Activated CD4-positive, alpha-beta T cell treated with anti-CD3 and anti-CD28 coated beads for 36 hours (primary cell): ENCODE data around the gene RUBCNL. TPM values are rescaled to one million over a fixed set of nuclear protein-coding genes. Genes with fewer than 3 reads are reported as not detected.
"Not testable (repeated sequence)": the region's sequence is repeated elsewhere in the genome, so short reads cannot be mapped to it uniquely, and the experiment has no call there.

Experiments
- ATAC-seq: fragments of 200-7000 bp; cut with Tn5 transposase; one replicate; pipeline ENCODE4 v1.10.0; 2021; ENCODE audit warnings: mild to moderate bottlenecking, moderate library complexity
- CTCF ChIA-PET: fragments of 350-600 bp; sonication (Branson Sonifier 250); formaldehyde crosslinking; loops from one replicate; lab custom pipeline; 2021; ENCODE audit warnings: antibody characterized with exemption; lab: Charles Lee
- POLR2A ChIA-PET: fragments of 350-600 bp; sonication (Branson Sonifier 250); formaldehyde crosslinking; loops from one replicate; lab custom pipeline; 2021; ENCODE audit warnings: antibody characterized with exemption, inconsistent platforms; lab: Charles Lee
- DNase-seq: peaks from one replicate; pipeline ENCODE4 v3.0.0-alpha.2; 2020
- H3K27ac Mint-ChIP-seq: one replicate; pipeline ENCODE4 v1.8.0; 2021; ENCODE audit warnings: mixed read lengths
- H3K27me3 Mint-ChIP-seq: one replicate; pipeline ENCODE4 v1.8.0; 2021; ENCODE audit warnings: mixed read lengths
- H3K36me3 Mint-ChIP-seq: one replicate; pipeline ENCODE4 v1.8.0; 2021; ENCODE audit warnings: low read depth, mixed read lengths
- H3K4me1 Mint-ChIP-seq: one replicate; pipeline ENCODE4 v1.8.0; 2021; ENCODE audit warnings: mixed read lengths
- H3K4me3 Mint-ChIP-seq: one replicate; pipeline ENCODE4 v1.8.0; 2021; ENCODE audit warnings: mild to moderate bottlenecking, moderate library complexity, mixed read lengths
- H3K9me3 Mint-ChIP-seq: one replicate; pipeline ENCODE4 v1.8.0; 2021; ENCODE audit warnings: low read depth, mixed read lengths
- intact Hi-C, 2 experiments: fragments of 100-400 bp; cut with DNase I in 1 of 2; cut with micrococcal nuclease in 1 of 2; formaldehyde crosslinking; loops; one replicate each; pipeline versions ENCODE4 v1.14.2 to v1.15.1; 2022 to 2024; cut with DNase I, micrococcal nuclease
- total RNA-seq, 2 experiments: library from RNA; stranded (reverse); gene quantifications; one replicate each; pipeline ENCODE4 v1.2.3, GENCODE V29; 2021

RUBCNL gene, protein sequence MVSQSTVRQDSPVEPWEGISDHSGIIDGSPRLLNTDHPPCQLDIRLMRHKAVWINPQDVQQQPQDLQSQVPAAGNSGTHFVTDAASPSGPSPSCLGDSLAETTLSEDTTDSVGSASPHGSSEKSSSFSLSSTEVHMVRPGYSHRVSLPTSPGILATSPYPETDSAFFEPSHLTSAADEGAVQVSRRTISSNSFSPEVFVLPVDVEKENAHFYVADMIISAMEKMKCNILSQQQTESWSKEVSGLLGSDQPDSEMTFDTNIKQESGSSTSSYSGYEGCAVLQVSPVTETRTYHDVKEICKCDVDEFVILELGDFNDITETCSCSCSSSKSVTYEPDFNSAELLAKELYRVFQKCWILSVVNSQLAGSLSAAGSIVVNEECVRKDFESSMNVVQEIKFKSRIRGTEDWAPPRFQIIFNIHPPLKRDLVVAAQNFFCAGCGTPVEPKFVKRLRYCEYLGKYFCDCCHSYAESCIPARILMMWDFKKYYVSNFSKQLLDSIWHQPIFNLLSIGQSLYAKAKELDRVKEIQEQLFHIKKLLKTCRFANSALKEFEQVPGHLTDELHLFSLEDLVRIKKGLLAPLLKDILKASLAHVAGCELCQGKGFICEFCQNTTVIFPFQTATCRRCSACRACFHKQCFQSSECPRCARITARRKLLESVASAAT
- 1 to 10 TPM; 1.0 to 1.1 TPM for total RNA-seq

GRCh38 chr13:46387064-46387851 lies at the start of gene RUBCNL:
RUBCNL (minus strand) TSS chr13:46387252; CDS start chr13:46372475, 14,777 bp downstream.
- H3K27ac Mint-ChIP-seq = peak within 1 kb of the TSS; percentile 34
- peaks cover 22% of the 10 kb centered on the region for H3K4me1 Mint-ChIP-seq
- ChIA-PET POLR2A (no interaction called here), CTCF (interaction anchor here (1.3 kb wide), 1 partner anchor 12 kb away, joined by 3 read pairs; no protein-coding TSS in a partner anchor)
- ATAC-seq (peak; percentile 83), DNase-seq (peak; percentile 67)
- peaks cover 35% of the 10 kb centered on the region for H3K27me3 Mint-ChIP-seq
- H3K9me3 Mint-ChIP-seq = no peaks in the 10 kb centered on the region
- H3K4me3 Mint-ChIP-seq = peak within 1 kb of the TSS; percentile 74
- H3K36me3 Mint-ChIP-seq = no peaks in the 10 kb centered on the region
- intact Hi-C loops = loop anchor here (1.0 to 5.0 kb wide), 4 partner anchors 45 to 205 kb away; partner anchors contain the start of gene LCP1 (in 1 of the 2)

DNA sequence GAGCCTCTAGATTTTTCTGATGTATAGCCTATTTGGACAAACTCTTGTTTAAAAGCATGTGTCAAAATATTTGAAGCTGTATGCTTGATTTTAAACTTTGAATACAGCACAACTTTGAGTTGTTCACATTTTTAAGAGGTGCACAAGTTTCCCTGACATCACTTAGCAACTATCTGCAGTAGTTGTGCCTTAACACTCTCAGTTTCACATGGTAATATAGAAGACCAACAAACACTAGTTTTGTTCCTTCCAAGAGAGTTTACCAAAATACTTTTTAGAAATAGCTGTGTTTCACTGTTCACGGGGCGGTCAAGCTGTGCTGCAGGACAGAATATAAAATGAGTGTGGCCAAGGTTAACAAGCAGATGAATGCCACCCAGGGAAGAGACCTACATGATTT lies 42.5 kb upstream of the RUBCNL start:
- H3K4me1 Mint-ChIP-seq, H3K36me3 Mint-ChIP-seq, H3K9me3 Mint-ChIP-seq, ATAC-seq, intact Hi-C loops, H3K27ac Mint-ChIP-seq, H3K4me3 Mint-ChIP-seq, H3K27me3 Mint-ChIP-seq, CTCF ChIA-PET, DNase-seq: not testable (repeated sequence)
- POLR2A ChIA-PET = interaction anchor here (0.6 kb wide), 1 partner anchor 965 kb away, joined by 4 read pairs; no protein-coding TSS in a partner anchor

DNA sequence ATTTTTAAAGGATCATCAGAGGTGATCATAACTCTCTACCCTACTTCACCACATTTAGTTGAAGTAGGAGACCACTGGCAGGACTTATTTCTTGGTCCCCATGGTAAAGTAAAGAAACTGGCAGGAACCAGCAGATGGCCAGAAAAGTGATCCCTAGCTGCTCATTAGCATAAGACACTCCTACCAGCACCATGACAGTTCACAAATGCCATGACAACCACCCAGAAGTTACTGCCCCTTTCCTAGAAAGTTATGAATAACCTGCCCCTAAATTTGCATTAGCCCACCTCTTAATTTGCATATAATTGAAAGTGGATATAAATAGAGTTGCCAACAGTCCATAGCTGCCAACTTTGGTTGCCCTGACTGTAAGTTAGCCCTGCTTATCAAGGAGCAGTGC lies 18.4 kb upstream of the RUBCNL start:
- intact Hi-C loops = no loop called here
- H3K27ac Mint-ChIP-seq = no peak overlapping the region
- H3K4me3 Mint-ChIP-seq = no peak overlapping the region
- H3K4me1 Mint-ChIP-seq = peaks cover 11% of the 10 kb centered on the region
- ChIA-PET POLR2A (no interaction called here), CTCF (no interaction called here)
- no peaks in the 10 kb centered on the region for H3K9me3 Mint-ChIP-seq
- DNase-seq (no peak), ATAC-seq (no peak)
- no peaks in the 10 kb centered on the region for H3K36me3 Mint-ChIP-seq
- H3K27me3 Mint-ChIP-seq = peaks cover 4% of the 10 kb centered on the region

- H3K4me3 Mint-ChIP-seq = no peak overlapping the region
- ChIA-PET CTCF (no interaction called here), POLR2A (no interaction called here)
- no peaks in the 10 kb centered on the region for H3K9me3 Mint-ChIP-seq
- no peaks in the 10 kb centered on the region for H3K36me3 Mint-ChIP-seq
- peaks cover 11% of the 10 kb centered on the region for H3K4me1 Mint-ChIP-seq
- no peak for ATAC-seq
- no peak for DNase-seq
- no peak overlapping the region for H3K27ac Mint-ChIP-seq
- intact Hi-C loops = no loop called here
- H3K27me3 Mint-ChIP-seq = peaks cover 2% of the 10 kb centered on the region
These were observed 17.7 kb upstream of the RUBCNL start for GRCh38 chr13:46404733-46405100.

DNA sequence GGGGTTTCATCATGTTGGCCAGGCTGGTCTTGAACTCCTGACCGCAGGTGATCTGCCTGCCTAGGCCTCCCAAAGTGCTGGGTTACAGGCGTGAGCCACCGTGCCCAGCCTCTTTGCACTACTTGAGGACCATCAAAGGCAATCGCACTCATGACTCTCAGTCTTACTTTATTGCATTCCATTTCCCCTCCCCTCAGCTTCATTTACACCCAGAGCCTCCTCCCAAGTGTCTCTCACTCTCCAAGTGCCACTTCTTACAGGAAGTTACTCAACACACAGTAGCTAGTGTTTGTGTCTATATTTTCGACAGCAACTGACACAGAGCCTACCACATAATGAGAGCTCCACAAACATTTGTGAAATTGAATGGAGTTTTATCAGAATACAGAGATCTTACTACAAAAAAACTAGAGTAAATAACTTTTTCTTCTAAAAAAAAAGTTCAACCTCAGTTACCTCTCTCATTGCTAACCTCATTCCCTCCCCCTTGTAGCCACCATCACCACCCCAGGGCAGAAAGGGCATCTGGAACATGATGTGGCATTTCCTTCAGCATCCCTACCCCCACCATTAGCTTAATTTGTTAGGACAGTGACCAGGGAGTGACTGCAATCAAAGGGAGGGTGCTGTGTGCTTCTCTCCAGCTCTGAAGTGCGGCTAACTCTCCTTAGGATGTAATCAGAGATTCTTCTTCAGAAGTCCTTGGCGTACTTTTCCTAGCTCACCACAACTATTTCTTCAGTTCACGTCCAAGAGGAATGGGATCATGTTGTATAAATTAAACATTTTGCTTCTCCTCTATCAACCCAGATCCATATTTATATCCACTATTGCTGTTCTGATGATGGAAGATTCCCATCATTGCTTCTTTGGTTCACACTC lies 17.0 kb upstream of the RUBCNL start:
- H3K4me1 Mint-ChIP-seq = peaks cover 11% of the 10 kb centered on the region
- H3K36me3 Mint-ChIP-seq = no peaks in the 10 kb centered on the region
- H3K4me3 Mint-ChIP-seq = no peak overlapping the region
- ATAC-seq (peak; percentile 61), DNase-seq (no peak)
- H3K27ac Mint-ChIP-seq = no peak overlapping the region
- H3K9me3 Mint-ChIP-seq = no peaks in the 10 kb centered on the region
- POLR2A ChIA-PET = interaction anchor here (0.6 kb wide), 1 partner anchor 109 kb away, joined by 3 read pairs; no protein-coding TSS in a partner anchor
- CTCF ChIA-PET = no interaction called here
- intact Hi-C loops = no loop called here
- peaks cover 2% of the 10 kb centered on the region for H3K27me3 Mint-ChIP-seq

- CTCF ChIA-PET = no interaction called here
These were observed 15.1 kb upstream of the RUBCNL start for GRCh38 chr13:46402178-46402577.

GRCh38 chr13:46401432-46401831 lies 14.4 kb upstream of the RUBCNL start:
- H3K4me3 Mint-ChIP-seq = no peak overlapping the region
- ATAC-seq (no peak), DNase-seq (no peak)
- H3K4me1 Mint-ChIP-seq = peaks cover 11% of the 10 kb centered on the region
- H3K27ac Mint-ChIP-seq = no peak overlapping the region
- H3K36me3 Mint-ChIP-seq = no peaks in the 10 kb centered on the region
- CTCF ChIA-PET = no interaction called here
- POLR2A ChIA-PET = no interaction called here
- H3K9me3 Mint-ChIP-seq = no peaks in the 10 kb centered on the region
- peaks cover 2% of the 10 kb centered on the region for H3K27me3 Mint-ChIP-seq
- intact Hi-C loops = no loop called here

More at GRCh38 chr13:46402178-46402577, 15.1 kb upstream of the RUBCNL start:
- H3K36me3 Mint-ChIP-seq = no peaks in the 10 kb centered on the region
- ATAC-seq (no peak), DNase-seq (no peak)
- intact Hi-C loops = no loop called here
- POLR2A ChIA-PET = no interaction called here
- no peak overlapping the region for H3K4me3 Mint-ChIP-seq
- H3K27ac Mint-ChIP-seq = no peak overlapping the region
- H3K9me3 Mint-ChIP-seq = no peaks in the 10 kb centered on the region
- H3K4me1 Mint-ChIP-seq = peaks cover 11% of the 10 kb centered on the region
- peaks cover 2% of the 10 kb centered on the region for H3K27me3 Mint-ChIP-seq

DNA sequence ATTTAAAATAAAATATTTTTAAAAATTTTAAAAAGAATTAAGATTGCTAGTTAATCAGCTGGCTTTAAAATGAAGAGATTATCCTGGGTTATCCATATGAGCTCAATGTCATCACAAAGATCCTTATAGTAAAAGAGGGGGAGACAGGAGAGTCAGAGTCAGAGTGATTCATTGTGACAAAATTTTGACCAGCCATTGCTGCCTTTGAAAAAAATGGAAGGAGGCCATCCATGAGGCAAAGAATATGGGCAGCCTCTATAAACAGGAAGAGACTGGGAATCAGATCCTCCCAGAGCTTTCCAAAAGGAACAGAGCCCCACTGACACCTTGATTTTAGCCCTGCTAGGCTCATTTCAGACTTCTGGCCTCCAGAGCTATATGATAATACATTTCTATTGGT lies 9.3 kb upstream of the RUBCNL start:
- no peak for ATAC-seq
- H3K4me1 Mint-ChIP-seq = peaks cover 3% of the 10 kb centered on the region
- no peaks in the 10 kb centered on the region for H3K36me3 Mint-ChIP-seq
- intact Hi-C loops = no loop called here
- DNase-seq = no peak
- H3K27ac Mint-ChIP-seq = no peak overlapping the region
- H3K4me3 Mint-ChIP-seq = no peak overlapping the region
- ChIA-PET POLR2A (no interaction called here), CTCF (interaction anchor here (0.7 kb wide), 1 partner anchor 772 kb away, joined by 3 read pairs; no protein-coding TSS in a partner anchor)
- no peaks in the 10 kb centered on the region for H3K9me3 Mint-ChIP-seq
- H3K27me3 Mint-ChIP-seq = no peaks in the 10 kb centered on the region

DNA sequence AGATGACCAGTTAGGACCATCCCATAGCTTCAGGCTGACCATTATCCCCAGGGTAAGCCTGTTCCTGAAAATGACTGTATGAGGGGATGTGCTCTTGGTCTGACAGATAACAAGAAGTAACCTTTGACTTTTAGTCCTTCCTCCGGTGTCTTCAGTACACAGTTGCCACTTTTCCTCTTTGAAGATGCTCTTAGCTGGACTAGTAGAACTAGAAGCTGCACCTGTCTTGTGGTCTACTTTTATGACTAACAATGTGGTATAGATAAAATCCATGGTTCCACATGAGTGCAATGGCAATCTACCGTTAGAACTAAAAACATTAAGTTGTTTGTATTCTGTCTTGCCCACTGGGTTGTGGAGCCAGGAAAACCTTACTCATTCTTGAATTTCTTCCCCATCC lies 5.9 kb upstream of the RUBCNL start:
- Mint-ChIP-seq H3K36me3 (no peaks in the 10 kb centered on the region), H3K4me3 (no peak overlapping the region), H3K4me1 (peaks cover 18% of the 10 kb centered on the region), H3K9me3 (no peaks in the 10 kb centered on the region), H3K27ac (no peak overlapping the region), H3K27me3 (peaks cover 2% of the 10 kb centered on the region)
- intact Hi-C loops = loop anchor here in 1 of 2 experiments (2.0 kb wide), 1 partner anchor 38 kb away; no protein-coding TSS in a partner anchor
- CTCF ChIA-PET = no interaction called here
- ATAC-seq (peak; percentile 67), DNase-seq (no peak)
- POLR2A ChIA-PET = no interaction called here
